ENCODE results near the gene SERPINA10. TPM values are rescaled to one million over a fixed set of nuclear protein-coding genes. Genes with fewer than 3 reads are reported as not detected.

SERPINA10 gene
- total RNA-seq, 2 donors from 2014 or later = not detected

DNA sequence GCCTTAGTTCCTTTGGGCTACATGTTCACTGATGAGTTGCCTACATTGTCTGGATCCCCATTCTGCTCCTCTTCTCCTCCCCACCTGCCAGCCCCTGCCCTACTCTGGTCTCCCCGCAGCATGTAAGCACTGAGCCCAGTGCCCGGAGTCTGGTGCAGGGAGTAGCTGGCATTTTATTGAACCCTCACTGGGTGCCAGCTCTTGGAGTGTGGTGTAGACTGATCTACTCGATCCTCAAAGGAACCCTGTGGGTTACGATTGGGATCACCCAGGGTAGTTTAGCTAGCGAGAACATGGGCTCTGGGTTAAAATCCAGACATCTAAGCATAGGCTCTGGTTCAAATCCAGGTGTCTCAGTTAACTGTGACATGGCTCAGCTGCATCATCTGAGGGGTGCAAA is 38.4 kb upstream of the SERPINA10 start:
- no peak overlapping the region for H3K4me3 ChIP-seq (ENCODE audit: low read length)
- peaks cover 4% of the 10 kb centered on the region for H3K9me3 Mint-ChIP-seq
- TF ChIP-seq, protein P1, sequence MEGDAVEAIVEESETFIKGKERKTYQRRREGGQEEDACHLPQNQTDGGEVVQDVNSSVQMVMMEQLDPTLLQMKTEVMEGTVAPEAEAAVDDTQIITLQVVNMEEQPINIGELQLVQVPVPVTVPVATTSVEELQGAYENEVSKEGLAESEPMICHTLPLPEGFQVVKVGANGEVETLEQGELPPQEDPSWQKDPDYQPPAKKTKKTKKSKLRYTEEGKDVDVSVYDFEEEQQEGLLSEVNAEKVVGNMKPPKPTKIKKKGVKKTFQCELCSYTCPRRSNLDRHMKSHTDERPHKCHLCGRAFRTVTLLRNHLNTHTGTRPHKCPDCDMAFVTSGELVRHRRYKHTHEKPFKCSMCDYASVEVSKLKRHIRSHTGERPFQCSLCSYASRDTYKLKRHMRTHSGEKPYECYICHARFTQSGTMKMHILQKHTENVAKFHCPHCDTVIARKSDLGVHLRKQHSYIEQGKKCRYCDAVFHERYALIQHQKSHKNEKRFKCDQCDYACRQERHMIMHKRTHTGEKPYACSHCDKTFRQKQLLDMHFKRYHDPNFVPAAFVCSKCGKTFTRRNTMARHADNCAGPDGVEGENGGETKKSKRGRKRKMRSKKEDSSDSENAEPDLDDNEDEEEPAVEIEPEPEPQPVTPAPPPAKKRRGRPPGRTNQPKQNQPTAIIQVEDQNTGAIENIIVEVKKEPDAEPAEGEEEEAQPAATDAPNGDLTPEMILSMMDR (conservative IDR thresholded peaks at IDR 0.05) = no peak
- H3K9me3 ChIP-seq (ENCODE audit: control insufficient read depth, low read length) = no peaks in the 10 kb centered on the region
- H3K4me3 Mint-ChIP-seq = no peak overlapping the region
- no peak overlapping the region for H3K27ac ChIP-seq (ENCODE audit: low read depth, low read length)
- no peaks in the 10 kb centered on the region for H3K4me1 ChIP-seq (ENCODE audit: control insufficient read depth, insufficient read depth, low read length)
- DNase-seq = no peak
- no peaks in the 10 kb centered on the region for H3K36me3 Mint-ChIP-seq (ENCODE audit: low read depth)
- no peaks in the 10 kb centered on the region for H3K27me3 Mint-ChIP-seq (ENCODE audit: insufficient read depth)
- WGBS, 2 experiments (ENCODE audit: insufficient coverage in 1 of 2, insufficient read length in 1 of 2) = 93 to 100% methylated on average over 4 to 5 of the region's 5 CpGs
- no peak overlapping the region for H3K9ac ChIP-seq (ENCODE audit: extremely low read depth, low read length, poor library complexity, severe bottlenecking)
- H3K36me3 ChIP-seq (ENCODE audit: control insufficient read depth, insufficient read depth, low read length) = no peaks in the 10 kb centered on the region
- H3K27me3 ChIP-seq (ENCODE audit: control insufficient read depth, insufficient read depth, low read length, poor library complexity, severe bottlenecking) = no peaks in the 10 kb centered on the region
- H3K4me1 Mint-ChIP-seq = no peaks in the 10 kb centered on the region
- H3K27ac Mint-ChIP-seq = no peak overlapping the region

DNA sequence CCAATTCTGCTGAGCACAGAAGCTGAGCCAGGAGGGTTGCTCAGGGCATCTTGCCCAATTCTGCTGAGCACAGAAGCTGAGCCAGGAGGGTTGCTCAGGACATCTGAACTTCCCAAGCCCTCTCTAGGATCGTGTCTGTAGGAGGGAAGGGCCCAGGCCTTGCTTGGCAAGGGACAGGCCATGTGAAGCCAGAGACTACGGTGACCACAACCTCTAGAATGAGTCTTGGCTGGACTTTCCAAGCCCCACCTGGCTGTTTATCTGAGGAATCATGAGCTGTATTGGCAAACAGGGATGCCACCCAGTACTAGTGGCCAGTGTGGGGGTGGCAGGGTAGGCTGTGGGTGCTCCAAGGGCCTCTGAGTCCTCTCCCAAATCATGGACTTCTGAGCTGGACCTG is 37.8 kb upstream of the SERPINA10 start:
- Histone ChIP-seq H3K9me3 (ENCODE audit: control insufficient read depth, low read length) (no peaks in the 10 kb centered on the region), H3K27me3 (ENCODE audit: control insufficient read depth, insufficient read depth, low read length, poor library complexity, severe bottlenecking) (no peaks in the 10 kb centered on the region), H3K9ac (ENCODE audit: extremely low read depth, low read length, poor library complexity, severe bottlenecking) (no peak overlapping the region), H3K36me3 (ENCODE audit: control insufficient read depth, insufficient read depth, low read length) (no peaks in the 10 kb centered on the region), H3K4me3 (ENCODE audit: low read length) (no peak overlapping the region), H3K27ac (ENCODE audit: low read depth, low read length) (no peak overlapping the region), H3K4me1 (ENCODE audit: control insufficient read depth, insufficient read depth, low read length) (no peaks in the 10 kb centered on the region)
- H3K4me3 Mint-ChIP-seq = no peak overlapping the region
- no peak overlapping the region for H3K27ac Mint-ChIP-seq
- 67 to 95% methylated on average over 1 to 2 of the region's 2 CpGs for WGBS, 2 experiments (ENCODE audit: insufficient coverage in 1 of 2, insufficient read length in 1 of 2)
- H3K4me1 Mint-ChIP-seq = no peaks in the 10 kb centered on the region
- no peaks in the 10 kb centered on the region for H3K27me3 Mint-ChIP-seq (ENCODE audit: insufficient read depth)
- peaks cover 5% of the 10 kb centered on the region for H3K9me3 Mint-ChIP-seq
- TF ChIP-seq, protein P1 (conservative IDR thresholded peaks at IDR 0.05) = no peak
- DNase-seq = no peak
- no peaks in the 10 kb centered on the region for H3K36me3 Mint-ChIP-seq (ENCODE audit: low read depth)

DNA sequence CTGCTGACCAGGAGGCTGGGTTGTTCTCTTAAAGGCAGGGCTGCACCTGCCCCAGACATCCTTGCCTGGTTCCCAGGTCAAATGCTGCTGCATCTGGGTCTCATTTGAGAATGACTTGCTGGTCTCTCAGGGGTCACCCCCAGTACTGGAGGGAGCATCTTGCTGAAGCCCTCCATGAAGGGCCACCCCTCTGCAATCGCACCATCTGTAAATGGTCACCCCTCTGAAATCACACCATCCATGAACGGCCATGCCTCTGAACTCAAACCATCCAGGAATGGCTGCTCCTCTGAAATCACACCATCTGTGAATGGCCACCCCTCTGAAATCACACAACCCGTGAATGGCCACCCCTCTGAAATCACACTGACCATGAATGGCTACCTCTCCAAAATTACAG is 37.4 kb upstream of the SERPINA10 start:
- Mint-ChIP-seq H3K9me3 (peaks cover 5% of the 10 kb centered on the region), H3K27me3 (ENCODE audit: insufficient read depth) (no peaks in the 10 kb centered on the region), H3K4me3 (no peak overlapping the region), H3K36me3 (ENCODE audit: low read depth) (no peaks in the 10 kb centered on the region), H3K27ac (no peak overlapping the region), H3K4me1 (no peaks in the 10 kb centered on the region)
- no peak overlapping the region for H3K9ac ChIP-seq (ENCODE audit: extremely low read depth, low read length, poor library complexity, severe bottlenecking)
- no peaks in the 10 kb centered on the region for H3K9me3 ChIP-seq (ENCODE audit: control insufficient read depth, low read length)
- H3K27me3 ChIP-seq (ENCODE audit: control insufficient read depth, insufficient read depth, low read length, poor library complexity, severe bottlenecking) = no peaks in the 10 kb centered on the region
- H3K36me3 ChIP-seq (ENCODE audit: control insufficient read depth, insufficient read depth, low read length) = no peaks in the 10 kb centered on the region
- WGBS, 2 experiments (ENCODE audit: insufficient coverage in 1 of 2, insufficient read length in 1 of 2) = 90 to 92% methylated on average over 2 to 3 of the region's 3 CpGs
- TF ChIP-seq, protein P1 (conservative IDR thresholded peaks at IDR 0.05) = no peak
- H3K4me3 ChIP-seq (ENCODE audit: low read length) = no peak overlapping the region
- DNase-seq = no peak
- H3K27ac ChIP-seq (ENCODE audit: low read depth, low read length) = no peak overlapping the region
- H3K4me1 ChIP-seq (ENCODE audit: control insufficient read depth, insufficient read depth, low read length) = no peaks in the 10 kb centered on the region
